GM12878 (cell line): Measurements from ENCODE around the gene DCLRE1B. TPM values are rescaled to one million over a fixed set of nuclear protein-coding genes. Genes with fewer than 3 reads are reported as not detected.

Experiments
- ATAC-seq: fragments of 200-7000 bp; cut with Tn5 transposase; 3 replicates; pipeline ENCODE4 v1.9.1; 2020; ENCODE audit warnings: mild to moderate bottlenecking, moderate library complexity
- BruUV-seq: library from RNA; stranded (reverse); fragments of 400-500 nt; replicated peaks from 2 replicates; lab custom pipeline; 2021; lab: Mats Ljungman, UMichigan
- CTCF ChIA-PET: fragments of 300-600 bp; sonication (Branson Sonifier 250); formaldehyde crosslinking; extraction: SDS; loops from one replicate; lab custom pipeline; 2021; ENCODE audit warnings: inconsistent platforms; lab: Yijun Ruan, JAX
- POLR2A ChIA-PET: fragments of 350-600 bp; formaldehyde crosslinking; extraction: SDS; loops from one replicate; lab custom pipeline; 2021; ENCODE audit warnings: inconsistent platforms; lab: Charles Lee
- RAD21 ChIA-PET: fragments of 300-600 bp; sonication (Branson Sonifier 250); formaldehyde crosslinking; loops from one replicate; lab custom pipeline; 2023; ENCODE audit warnings: antibody characterized with exemption; ENCODE audit not compliant: unreplicated experiment; lab: Charles Lee
- SMC1A ChIA-PET: fragments of 300-600 bp; sonication (Branson Sonifier 250); formaldehyde crosslinking; loops from one replicate; lab custom pipeline; 2023; ENCODE audit not compliant: unreplicated experiment, uncharacterized antibody; lab: Charles Lee
- DNase-seq: peaks from one replicate; pipeline ENCODE4 v3.0.0-alpha.2; 2011; ENCODE audit warnings: low read depth, low spot score
- FAIRE-seq: peaks from 3 replicates; lab custom pipeline; 2011; peaks lifted over from hg19 to GRCh38; lab: Jason Lieb, UNC
- H2AFZ ChIP-seq: 2 replicates; pipeline ENCODE4 v1.6.0; 2011; ENCODE audit warnings: low read depth, low read length, control low read depth; ENCODE audit not compliant: control insufficient read depth
- H3K27ac ChIP-seq: 2 replicates; pipeline ENCODE4 v1.5.1; 2011; ENCODE audit warnings: control low read depth; ENCODE audit not compliant: control insufficient read depth, insufficient read depth
- H3K27me3 ChIP-seq, 2 experiments: replicated peaks in 1 of 2; 2 replicates each; pipeline versions ENCODE4 v1.6.0 to v1.6.1; 2011; ENCODE audit warnings: low read length in 1 of 2; ENCODE audit not compliant: control insufficient read depth in 2 of 2, insufficient read depth in 2 of 2
- H3K36me3 ChIP-seq, 2 experiments: 2 replicates each; pipeline ENCODE4 v1.5.1; 2011; ENCODE audit warnings: low read length in 1 of 2; ENCODE audit not compliant: control insufficient read depth in 2 of 2, insufficient read depth in 2 of 2
- H3K4me1 ChIP-seq: 2 replicates; pipeline ENCODE4 v1.6.1; 2011; ENCODE audit warnings: mild to moderate bottlenecking, low read length, moderate library complexity, mixed read lengths; ENCODE audit not compliant: control insufficient read depth, insufficient read depth
- H3K4me2 ChIP-seq: 2 replicates; pipeline ENCODE4 v1.6.0; 2011; ENCODE audit warnings: control low read depth; ENCODE audit not compliant: control insufficient read depth, insufficient read depth
- H3K4me3 ChIP-seq: fragments of 200-600 bp; sonication (generic); 2 replicates; pipeline ENCODE4 v1.5.1; 2016
- H3K79me2 ChIP-seq: 2 replicates; pipeline ENCODE4 v1.6.0; 2011; ENCODE audit warnings: low read length; ENCODE audit not compliant: control insufficient read depth, insufficient read depth
- H3K9ac ChIP-seq: 2 replicates; pipeline ENCODE4 v1.8.0; 2011; ENCODE audit warnings: low read length, control low read depth, mixed read lengths; ENCODE audit not compliant: control insufficient read depth, insufficient read depth
- H3K9me3 ChIP-seq: replicated peaks from 3 replicates; pipeline ENCODE4 v1.5.1; 2011; ENCODE audit warnings: mild to moderate bottlenecking, low read length; ENCODE audit not compliant: control insufficient read depth, insufficient read depth
- H4K20me1 ChIP-seq: 2 replicates; pipeline ENCODE4 v1.6.0; 2011; ENCODE audit not compliant: control insufficient read depth, insufficient read depth
- BRCA1 ChIP-seq: IDR thresholded peaks from 2 replicates; pipeline ENCODE4 v1.6.1; 2011; ENCODE audit warnings: low read depth, low read length, improper control_type of control experiment
- CBX5 ChIP-seq: sonication (generic); IDR thresholded peaks from 2 replicates; pipeline ENCODE4 v1.6.1; 2016; ENCODE audit warnings: low read depth, moderate library complexity, mild to moderate bottlenecking, inconsistent platforms
- DPF2 ChIP-seq: fragments of 450-650 bp; IDR thresholded peaks from 2 replicates; pipeline ENCODE4 v1.6.1; 2017; ENCODE audit warnings: mild to moderate bottlenecking
- ETV6 ChIP-seq, 2 experiments: fragments of 450-650 bp in 1 of 2; IDR thresholded peaks in 1 of 2; conservative IDR thresholded peaks in 1 of 2; 2 replicates each; pipeline ENCODE4 v1.6.1; 2014; ENCODE audit warnings: antibody characterized with exemption in 1 of 2, borderline replicate concordance in 1 of 2, low read depth in 1 of 2, mild to moderate bottlenecking in 1 of 2, moderate library complexity in 1 of 2
- EZH2 ChIP-seq: IDR thresholded peaks from 2 replicates; pipeline ENCODE4 v1.6.1; 2012; ENCODE audit warnings: low read depth, mild to moderate bottlenecking, control low read depth, inconsistent platforms, low read length, borderline replicate concordance; ENCODE audit not compliant: control insufficient read depth
- HCFC1 ChIP-seq: fragments of 150-350 bp; IDR thresholded peaks from 2 replicates; pipeline ENCODE4 v1.6.1; 2014; ENCODE audit warnings: low read length
- HDGF ChIP-seq: fragments of 450-650 bp; IDR thresholded peaks from 2 replicates; pipeline ENCODE4 v1.6.1; 2016; ENCODE audit warnings: antibody characterized with exemption
- MAX ChIP-seq: IDR thresholded peaks from 2 replicates; pipeline ENCODE4 v1.6.1; 2012; ENCODE audit warnings: low read depth, low read length, improper control_type of control experiment
- MYB ChIP-seq: fragments of 150-350 bp; IDR thresholded peaks from 2 replicates; pipeline ENCODE4 v1.6.1; 2014; ENCODE audit warnings: mild to moderate bottlenecking, low read depth, low read length, borderline replicate concordance
- NBN ChIP-seq: fragments of 450-650 bp; IDR thresholded peaks from 2 replicates; pipeline ENCODE4 v1.6.1; 2016
- NKRF ChIP-seq: fragments of 450-650 bp; conservative IDR thresholded peaks from 2 replicates; pipeline ENCODE4 v1.6.1; 2017; ENCODE audit warnings: mild to moderate bottlenecking, moderate library complexity
- POLR2AphosphoS5 ChIP-seq: IDR thresholded peaks from 2 replicates; pipeline ENCODE4 v1.6.1; 2011; ENCODE audit warnings: mild to moderate bottlenecking, low read length, inconsistent platforms
- TAF1 ChIP-seq: IDR thresholded peaks from 2 replicates; pipeline ENCODE4 v1.6.1; 2011; ENCODE audit warnings: mild to moderate bottlenecking, low read depth, low read length, borderline replicate concordance
- TCF3 ChIP-seq: IDR thresholded peaks from 2 replicates; pipeline ENCODE4 v1.6.1; 2012; ENCODE audit warnings: low read depth, mild to moderate bottlenecking, low read length, borderline replicate concordance; ENCODE audit not compliant: insufficient read depth
- ZBED1 ChIP-seq: IDR thresholded peaks from 2 replicates; pipeline ENCODE4 v1.6.1; 2016; ENCODE audit warnings: borderline replicate concordance
- ZBTB11 ChIP-seq: fragments of 450-650 bp; formaldehyde crosslinking; IDR thresholded peaks from 2 replicates; pipeline ENCODE4 v1.5.0; 2022; ENCODE audit warnings: mild to moderate bottlenecking, missing genetic modification characterization
- ZNF384 ChIP-seq: IDR thresholded peaks from 2 replicates; pipeline ENCODE4 v1.6.1; 2012; ENCODE audit warnings: low read depth, mild to moderate bottlenecking, low read length, improper control_type of control experiment, borderline replicate concordance
- WGBS: methylation state at CpG from one replicate; pipeline ENCODE4 v1.1.6; 2016; ENCODE audit warnings: low lambda C conversion rate; ENCODE audit not compliant: insufficient replicate concordance, insufficient coverage; ENCODE audit errors: missing lambda C conversion rate; 5-methylcytosine and 5-hydroxymethylcytosine counted together
- in situ Hi-C: fragments of 300-500 bp; cut with MboI; formaldehyde crosslinking; loops from 9 replicates; pipeline ENCODE4 v1.14.3; 2018; ENCODE audit warnings: mixed read lengths
- intact Hi-C: fragments of 100-400 bp; cut with micrococcal nuclease; formaldehyde crosslinking; loops from one replicate; pipeline ENCODE4 v1.14.2; 2022; ENCODE audit not compliant: unreplicated experiment
- polyA plus RNA-seq, 11 experiments: library from polyadenylated mRNA; depleted of rRNA in 4 of 11; unstranded in 6 of 11; stranded (reverse) in 5 of 11; fragments of >200 nt; fragmentation: Nextera tagmentation in 4 of 11; fragmentation: Illumina TruSeq in 1 of 11; extraction: Ambion mirVana in 4 of 11; extraction: Trizol in 1 of 11; gene quantifications; 1 replicate in 1 of 11; 2 replicates in 10 of 11; pipeline versions ENCODE4 v1.2.1 to v1.2.3, GENCODE V29; 2011 to 2016; ENCODE audit warnings: inconsistent platforms in 2 of 11, missing spikeins in 2 of 11, low read depth in 1 of 11
- total RNA-seq, 4 experiments: library from RNA; depleted of rRNA in 3 of 4; stranded (reverse); fragments of >200 nt in 3 of 4; fragmentation: Illumina TruSeq in 1 of 4; extraction: Trizol in 1 of 4; gene quantifications; 2 replicates each; pipeline versions ENCODE4 v1.2.1 to v1.2.3, GENCODE V29; 2013 to 2021

DCLRE1B gene
- total and polyA plus RNA-seq, 10 of the 15 experiments (the other 5 are each of a cell fraction or from before 2014, with no cell fraction given) = 5.4 to 18.3 (median 13.4) TPM

- intact Hi-C loops (no loop called here), in situ Hi-C loops (no loop called here)
- Histone ChIP-seq H3K4me1 (no peaks in the 10 kb centered on the region), H3K4me2 (no peak overlapping the region), H3K9ac (no peak overlapping the region), H3K27me3 (no peaks in the 10 kb centered on the region), H4K20me1 (no peaks in the 10 kb centered on the region), H3K27ac (no peak overlapping the region), H2AFZ (no peak overlapping the region), H3K9me3 (no peaks in the 10 kb centered on the region), H3K36me3 (peaks cover 4 to 5% of the 10 kb centered on the region in 2 experiments; a peak in 2 of 4 replicates), H3K4me3 (no peak overlapping the region), H3K79me2 (no peaks in the 10 kb centered on the region; the same call in 1 of the 2 replicates)
- CTCF ChIA-PET = interaction anchor here (0.6 to 1.6 kb wide), 5 partner anchors 9 to 47 kb away, joined by 3 to 6 read pairs (median 4); partner anchors contain the start of gene AP4B1
- BruUV-seq = no TSS peak
- no peak for FAIRE-seq
- POLR2A ChIA-PET = interaction anchor here (0.6 to 2.0 kb wide), 3 partner anchors 11 to 746 kb away, joined by 3 to 9 read pairs (median 3); no protein-coding TSS in a partner anchor
- no peak for DNase-seq
- no peak for ATAC-seq
- TF ChIP-seq MAX (no peak), NKRF (no peak), TAF1 (no peak), ETV6 (conservative IDR thresholded peaks at IDR 0.05 in 1 of 2, IDR thresholded peaks at IDR 0.05 in 1 of 2; ENCODE audit: borderline replicate concordance in 1 of 2, low read depth in 1 of 2) (no peak), NBN (no peak), POLR2AphosphoS5 (no peak), ZNF384 (no peak), TCF3 (no peak), HDGF (no peak), DPF2 (no peak), BRCA1 (no peak), HCFC1 (no peak), MYB (no peak), CBX5 (no peak), ZBTB11 (CRISPR knock-in tag) (no peak), EZH2 (no peak), ZBED1 (no peak)
- WGBS = 98% methylated on average over 3 of the region's 3 CpGs
- RAD21 ChIA-PET = interaction anchor here (0.6 to 1.5 kb wide), 5 partner anchors 8 to 613 kb away, joined by 3 to 6 read pairs (median 3); no protein-coding TSS in a partner anchor
- SMC1A ChIA-PET = interaction anchor here (0.9 to 5.8 kb wide), 8 partner anchors 10 to 53 kb away, joined by 3 to 29 read pairs (median 8); partner anchors contain the start of gene AP4B1
Observed at GRCh38 chr1:113893267-113893666, 11.9 kb upstream of the DCLRE1B start.
